ENCODE data around the gene CEACAM5.
"Not testable (repeated sequence)": the region's sequence is repeated elsewhere in the genome, so short reads cannot be mapped to it uniquely, and the experiment has no call there.

The CEACAM5 gene

GRCh38 chr19:41700381-41701195 lies 7.8 kb upstream of the CEACAM5 start:
- DNase-seq = no peak

DNA sequence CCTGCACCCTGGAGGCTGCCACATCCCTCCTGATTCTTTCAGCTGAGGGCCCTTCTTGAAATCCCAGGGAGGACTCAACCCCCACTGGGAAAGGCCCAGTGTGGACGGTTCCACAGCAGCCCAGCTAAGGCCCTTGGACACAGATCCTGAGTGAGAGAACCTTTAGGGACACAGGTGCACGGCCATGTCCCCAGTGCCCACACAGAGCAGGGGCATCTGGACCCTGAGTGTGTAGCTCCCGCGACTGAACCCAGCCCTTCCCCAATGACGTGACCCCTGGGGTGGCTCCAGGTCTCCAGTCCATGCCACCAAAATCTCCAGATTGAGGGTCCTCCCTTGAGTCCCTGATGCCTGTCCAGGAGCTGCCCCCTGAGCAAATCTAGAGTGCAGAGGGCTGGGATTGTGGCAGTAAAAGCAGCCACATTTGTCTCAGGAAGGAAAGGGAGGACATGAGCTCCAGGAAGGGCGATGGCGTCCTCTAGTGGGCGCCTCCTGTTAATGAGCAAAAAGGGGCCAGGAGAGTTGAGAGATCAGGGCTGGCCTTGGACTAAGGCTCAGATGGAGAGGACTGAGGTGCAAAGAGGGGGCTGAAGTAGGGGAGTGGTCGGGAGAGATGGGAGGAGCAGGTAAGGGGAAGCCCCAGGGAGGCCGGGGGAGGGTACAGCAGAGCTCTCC lies 6.9 kb upstream of the CEACAM5 start:
- no peak for DNase-seq

- DNase-seq = no peak
Observed at GRCh38 chr19:41702171-41702651, 6.2 kb upstream of the CEACAM5 start.

DNA sequence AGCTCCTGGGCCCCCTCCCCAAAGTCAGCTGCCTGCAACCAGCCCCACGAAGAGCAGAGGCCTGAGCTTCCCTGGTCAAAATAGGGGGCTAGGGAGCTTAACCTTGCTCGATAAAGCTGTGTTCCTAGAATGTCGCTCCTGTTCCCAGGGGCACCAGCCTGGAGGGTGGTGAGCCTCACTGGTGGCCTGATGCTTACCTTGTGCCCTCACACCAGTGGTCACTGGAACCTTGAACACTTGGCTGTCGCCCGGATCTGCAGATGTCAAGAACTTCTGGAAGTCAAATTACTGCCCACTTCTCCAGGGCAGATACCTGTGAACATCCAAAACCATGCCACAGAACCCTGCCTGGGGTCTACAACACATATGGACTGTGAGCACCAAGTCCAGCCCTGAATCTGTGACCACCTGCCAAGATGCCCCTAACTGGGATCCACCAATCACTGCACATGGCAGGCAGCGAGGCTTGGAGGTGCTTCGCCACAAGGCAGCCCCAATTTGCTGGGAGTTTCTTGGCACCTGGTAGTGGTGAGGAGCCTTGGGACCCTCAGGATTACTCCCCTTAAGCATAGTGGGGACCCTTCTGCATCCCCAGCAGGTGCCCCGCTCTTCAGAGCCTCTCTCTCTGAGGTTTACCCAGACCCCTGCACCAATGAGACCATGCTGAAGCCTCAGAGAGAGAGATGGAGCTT lies 4.7 kb upstream of the CEACAM5 start:
- DNase-seq = no peak

DNA sequence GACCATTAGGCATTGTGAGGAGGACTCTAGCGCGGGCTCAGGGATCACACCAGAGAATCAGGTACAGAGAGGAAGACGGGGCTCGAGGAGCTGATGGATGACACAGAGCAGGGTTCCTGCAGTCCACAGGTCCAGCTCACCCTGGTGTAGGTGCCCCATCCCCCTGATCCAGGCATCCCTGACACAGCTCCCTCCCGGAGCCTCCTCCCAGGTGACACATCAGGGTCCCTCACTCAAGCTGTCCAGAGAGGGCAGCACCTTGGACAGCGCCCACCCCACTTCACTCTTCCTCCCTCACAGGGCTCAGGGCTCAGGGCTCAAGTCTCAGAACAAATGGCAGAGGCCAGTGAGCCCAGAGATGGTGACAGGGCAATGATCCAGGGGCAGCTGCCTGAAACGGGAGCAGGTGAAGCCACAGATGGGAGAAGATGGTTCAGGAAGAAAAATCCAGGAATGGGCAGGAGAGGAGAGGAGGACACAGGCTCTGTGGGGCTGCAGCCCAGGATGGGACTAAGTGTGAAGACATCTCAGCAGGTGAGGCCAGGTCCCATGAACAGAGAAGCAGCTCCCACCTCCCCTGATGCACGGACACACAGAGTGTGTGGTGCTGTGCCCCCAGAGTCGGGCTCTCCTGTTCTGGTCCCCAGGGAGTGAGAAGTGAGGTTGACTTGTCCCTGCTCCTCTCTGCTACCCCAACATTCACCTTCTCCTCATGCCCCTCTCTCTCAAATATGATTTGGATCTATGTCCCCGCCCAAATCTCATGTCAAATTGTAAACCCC lies 2.8 kb upstream of the CEACAM5 start:
- DNase-seq = no peak

- peak; percentile 68 for DNase-seq
Observed at GRCh38 chr19:41706741-41707501, 1.5 kb upstream of the CEACAM5 start.

DNA sequence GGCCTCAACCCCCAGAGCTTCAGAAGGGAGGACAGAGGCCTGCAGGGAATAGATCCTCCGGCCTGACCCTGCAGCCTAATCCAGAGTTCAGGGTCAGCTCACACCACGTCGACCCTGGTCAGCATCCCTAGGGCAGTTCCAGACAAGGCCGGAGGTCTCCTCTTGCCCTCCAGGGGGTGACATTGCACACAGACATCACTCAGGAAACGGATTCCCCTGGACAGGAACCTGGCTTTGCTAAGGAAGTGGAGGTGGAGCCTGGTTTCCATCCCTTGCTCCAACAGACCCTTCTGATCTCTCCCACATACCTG lies 969 bp upstream of the CEACAM5 start:
- DNase-seq = no peak

- DNase-seq = no peak
Observed at GRCh38 chr19:41707871-41708371, 505 bp upstream of the CEACAM5 start.

DNA sequence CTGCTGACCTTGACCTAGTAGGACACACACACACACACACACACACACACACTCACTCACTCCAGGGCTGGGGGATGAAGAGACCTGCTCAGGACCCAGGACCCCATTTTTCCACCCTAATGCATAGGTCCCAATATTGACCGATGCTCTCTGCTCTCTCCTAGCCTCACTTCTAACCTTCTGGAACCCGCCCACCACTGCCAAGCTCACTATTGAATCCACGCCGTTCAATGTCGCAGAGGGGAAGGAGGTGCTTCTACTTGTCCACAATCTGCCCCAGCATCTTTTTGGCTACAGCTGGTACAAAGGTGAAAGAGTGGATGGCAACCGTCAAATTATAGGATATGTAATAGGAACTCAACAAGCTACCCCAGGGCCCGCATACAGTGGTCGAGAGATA lies 1.1 kb downstream of the CEACAM5 start:
- DNase-seq = not testable (repeated sequence)

GRCh38 chr19:41709951-41710645 lies 1.7 kb downstream of the CEACAM5 start:
- no peak for DNase-seq

- DNase-seq = no peak
Observed at GRCh38 chr19:41711376-41712261, 3.2 kb downstream of the CEACAM5 start.

- DNase-seq = no peak
Observed at GRCh38 chr19:41714598-41714997, 6.2 kb downstream of the CEACAM5 start.

GRCh38 chr19:41718761-41719160 lies 10.3 kb downstream of the CEACAM5 start:
- DNase-seq = no peak

GRCh38 chr19:41720103-41720502 lies 11.7 kb downstream of the CEACAM5 start:
- no peak for DNase-seq

GRCh38 chr19:41726493-41726892 lies 18.1 kb downstream of the CEACAM5 start:
- no peak for DNase-seq

DNA sequence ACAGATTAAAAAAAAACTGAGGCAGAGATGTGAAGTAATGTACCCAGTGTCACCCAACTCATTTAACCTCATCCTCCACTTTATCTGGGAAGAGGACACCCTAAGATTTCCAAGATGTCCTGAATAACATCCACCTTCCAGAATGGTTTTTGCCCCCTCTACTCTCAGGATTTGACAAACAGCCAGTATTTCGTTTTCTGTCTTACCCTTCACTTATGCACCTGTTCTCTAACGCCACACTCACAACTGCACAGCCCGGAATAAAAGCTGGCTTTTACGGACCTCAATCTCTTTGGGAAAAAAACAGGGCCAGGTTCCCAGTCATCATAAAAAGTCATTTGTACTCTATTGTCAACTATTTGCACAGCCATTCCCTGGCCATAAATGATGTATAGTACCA lies 25.7 kb downstream of the CEACAM5 start:
- no peak for DNase-seq

DNA sequence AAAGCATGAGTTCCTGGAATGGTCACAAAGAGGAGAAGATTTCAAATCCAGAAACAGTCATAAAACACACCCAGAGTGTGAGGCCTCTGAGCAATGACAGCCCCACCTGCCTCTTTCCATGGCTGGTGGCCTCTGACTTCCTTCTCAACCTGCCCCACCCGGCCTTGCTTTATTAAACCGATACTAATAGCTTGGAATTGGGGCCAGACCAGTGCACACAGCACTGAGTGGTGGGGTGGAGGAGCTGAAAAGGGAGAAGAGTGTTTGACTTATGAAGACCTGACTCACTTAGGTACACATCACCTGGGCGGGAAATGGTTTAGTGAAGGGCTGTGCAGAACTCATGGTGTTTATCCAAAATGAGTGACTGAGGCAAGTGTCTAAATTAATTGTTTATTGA lies 26.2 kb downstream of the CEACAM5 start:
- DNase-seq = no peak

- no peak for DNase-seq
Observed at GRCh38 chr19:41735071-41735600, 26.7 kb downstream of the CEACAM5 start.

- DNase-seq = no peak
Observed at GRCh38 chr19:41739361-41739760, 30.9 kb downstream of the CEACAM5 start.
